Measurements from ENCODE around the gene GAS2L1. TPM values are rescaled to one million over a fixed set of nuclear protein-coding genes. Genes with fewer than 3 reads are reported as not detected.

Gene GAS2L1
- total RNA-seq, 1 donor, result 15.0 TPM

GRCh38 chr22:29309332-29310064 lies 3.0 kb downstream of the GAS2L1 start:
- no peak for TF ChIP-seq CTCF (IDR thresholded peaks at IDR 0.05; ENCODE audit: insufficient read depth, low read length)
- DNase-seq (ENCODE audit: low read depth), result no peak
- H3K4me3 ChIP-seq (ENCODE audit: low read depth, low read length), result no peak overlapping the region

GRCh38 chr22:29310065-29310862 lies 3.8 kb downstream of the GAS2L1 start:
- TF ChIP-seq CTCF (IDR thresholded peaks at IDR 0.05; ENCODE audit: insufficient read depth, low read length), result no peak
- no peak for DNase-seq (ENCODE audit: low read depth)
- H3K4me3 ChIP-seq (ENCODE audit: low read depth, low read length), result no peak overlapping the region

- peak; percentile 96 for DNase-seq (ENCODE audit: low read depth)
- no peak for TF ChIP-seq CTCF (IDR thresholded peaks at IDR 0.05; ENCODE audit: insufficient read depth, low read length)
- peak overlapping the region; percentile 49 for H3K4me3 ChIP-seq (ENCODE audit: low read depth, low read length)
Measured at GRCh38 chr22:29310863-29311339, 4.5 kb downstream of the GAS2L1 start.

GRCh38 chr22:29311464-29312217 lies 5.2 kb downstream of the GAS2L1 start:
- peak overlapping the region; percentile 49 for H3K4me3 ChIP-seq (ENCODE audit: low read depth, low read length)
- no peak for TF ChIP-seq CTCF (IDR thresholded peaks at IDR 0.05; ENCODE audit: insufficient read depth, low read length)
- DNase-seq (ENCODE audit: low read depth), result no peak

GRCh38 chr22:29312218-29313125 lies 6.0 kb downstream of the GAS2L1 start:
- no peak for DNase-seq (ENCODE audit: low read depth)
- no peak for TF ChIP-seq CTCF (IDR thresholded peaks at IDR 0.05; ENCODE audit: insufficient read depth, low read length)
- H3K4me3 ChIP-seq (ENCODE audit: low read depth, low read length), result no peak overlapping the region

GRCh38 chr22:29313126-29313575 lies 6.7 kb downstream of the GAS2L1 start:
- no peak overlapping the region for H3K4me3 ChIP-seq (ENCODE audit: low read depth, low read length)
- TF ChIP-seq CTCF (IDR thresholded peaks at IDR 0.05; ENCODE audit: insufficient read depth, low read length), result peak; percentile 59
- DNase-seq (ENCODE audit: low read depth), result peak; percentile 39
